ENCODE results near the gene ABCF1. TPM values are rescaled to one million over a fixed set of nuclear protein-coding genes. Genes with fewer than 3 reads are reported as not detected.
"Not testable (repeated sequence)": the region's sequence is repeated elsewhere in the genome, so short reads cannot be mapped to it uniquely, and the experiment has no call there.

ABCF1 gene
- total RNA-seq, result 10 to 100 TPM; 39.0 to 60.8 (median 51.4) TPM

DNA sequence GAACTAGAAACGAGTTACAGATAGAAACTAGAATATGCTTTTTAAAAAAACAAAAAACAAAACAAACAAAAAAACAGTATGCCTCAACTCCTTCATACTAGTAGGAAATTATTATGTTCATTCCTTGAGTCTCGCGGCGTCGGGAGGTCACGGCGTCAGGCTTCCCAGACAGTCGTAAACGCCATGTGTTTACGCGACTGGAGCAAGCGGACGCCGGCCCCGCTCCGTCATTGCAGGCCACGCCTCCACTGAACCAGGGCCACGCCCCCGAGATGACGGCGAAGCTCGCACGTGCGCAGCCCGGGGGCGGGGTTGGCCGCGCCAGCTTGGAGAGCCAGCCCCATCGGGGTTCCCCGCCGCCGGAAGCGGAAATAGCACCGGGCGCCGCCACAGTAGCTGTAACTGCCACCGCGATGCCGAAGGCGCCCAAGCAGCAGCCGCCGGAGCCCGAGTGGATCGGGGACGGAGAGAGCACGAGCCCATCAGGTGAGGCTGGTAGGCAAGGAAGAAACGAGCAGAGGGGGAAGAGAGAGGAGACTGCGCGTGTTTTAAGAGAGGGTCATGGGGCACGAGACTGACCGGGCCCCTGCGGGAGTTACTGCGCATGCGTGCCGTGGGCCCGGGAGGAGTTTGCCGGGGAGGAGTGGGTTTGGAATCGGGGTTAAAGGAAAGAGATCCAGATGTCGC, at the start of gene ABCF1:
ABCF1 (plus strand) TSS at position 368 of the 687 bp plus-strand sequence; CDS start at position 414, 46 bp downstream.
- Histone ChIP-seq H3K36me3 (peaks cover 0 to 7% (median 2%) of the 10 kb centered on the region in 4 donors), H3K27ac (replicated peaks in 1 of 4) (peak within 1 kb of the TSS; percentile 88 to 92 (median 92)), H3K9me3 (no peaks in the 10 kb centered on the region), H3K27me3 (no peaks in the 10 kb centered on the region), H3K4me3 (peak within 1 kb of the TSS; percentile 76 to 85 (median 77)), H3K4me1 (peaks cover 25 to 53% (median 40%) of the 10 kb centered on the region in 4 donors)
- WGBS, result under 1% methylated on average over 43 of the region's 59 CpGs
- DNase-seq (ENCODE audit: extremely low spot score), result peak; percentile 99
- intact Hi-C loops (cut with DNase I), result loop anchor here (2.0 kb wide), 1 partner anchor 14 kb away; the partner anchor contains the start of genes GNL1 and PRR3
- no peak for TF ChIP-seq EP300 (IDR thresholded peaks at IDR 0.05)
- peak in 1 of 3 experiments; percentile 21 for TF ChIP-seq CTCF (IDR thresholded peaks at IDR 0.05)
- peak; percentile 91 to 96 for TF ChIP-seq POLR2AphosphoS5 (IDR thresholded peaks at IDR 0.05)
- TF ChIP-seq POLR2A (IDR thresholded peaks at IDR 0.05; ENCODE audit: low read depth), result peak; percentile 39

DNA sequence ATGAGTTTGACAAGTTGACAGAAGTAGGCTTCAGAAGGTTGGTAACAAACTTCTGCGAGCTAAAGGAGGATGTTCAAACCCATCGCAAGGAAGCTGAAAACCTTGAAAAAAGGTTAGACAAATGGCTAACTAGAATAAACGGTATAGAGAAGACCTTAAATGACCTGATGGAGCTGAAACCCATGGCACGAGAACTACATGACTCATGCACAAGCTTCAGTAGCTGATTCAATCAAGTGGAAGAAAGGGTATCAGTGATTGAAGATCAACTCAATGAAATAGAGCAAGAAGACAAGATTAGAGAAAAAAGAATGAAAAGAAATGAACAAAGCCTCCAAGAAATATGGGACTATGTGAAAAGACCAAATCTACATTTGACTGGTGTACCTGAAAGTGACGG, 49.3 kb upstream of the ABCF1 start:
- H3K36me3 ChIP-seq; H3K27ac ChIP-seq (replicated peaks in 1 of 4); DNase-seq (ENCODE audit: extremely low spot score); H3K4me3 ChIP-seq; H3K9me3 ChIP-seq; intact Hi-C loops (cut with DNase I); H3K4me1 ChIP-seq; H3K27me3 ChIP-seq: not testable (repeated sequence)
- 80% methylated on average over 5 of the region's 5 CpGs for WGBS

- H3K27ac ChIP-seq (replicated peaks in 1 of 4); H3K9me3 ChIP-seq; H3K4me1 ChIP-seq; H3K36me3 ChIP-seq; intact Hi-C loops (cut with DNase I); H3K27me3 ChIP-seq; H3K4me3 ChIP-seq; DNase-seq (ENCODE audit: extremely low spot score): not testable (repeated sequence)
- 94% methylated on average over 3 of the region's 3 CpGs for WGBS
Measured at GRCh38 chr6:30526444-30526843, 44.8 kb upstream of the ABCF1 start.

GRCh38 chr6:30529349-30529875, 41.8 kb upstream of the ABCF1 start:
- H3K4me1 ChIP-seq, result peaks cover 4 to 11% (median 10%) of the 10 kb centered on the region in 4 donors
- H3K36me3 ChIP-seq; DNase-seq (ENCODE audit: extremely low spot score); intact Hi-C loops (cut with DNase I); H3K9me3 ChIP-seq; H3K27ac ChIP-seq (replicated peaks in 1 of 4); H3K27me3 ChIP-seq; H3K4me3 ChIP-seq: not testable (repeated sequence)
- 91% methylated on average over 17 of the region's 17 CpGs for WGBS

GRCh38 chr6:30530014-30530413, 41.2 kb upstream of the ABCF1 start:
- Histone ChIP-seq H3K4me1 (peaks cover 4 to 11% (median 10%) of the 10 kb centered on the region in 4 donors), H3K27ac (replicated peaks in 1 of 4) (no peak overlapping the region), H3K27me3 (no peaks in the 10 kb centered on the region), H3K36me3 (no peaks in the 10 kb centered on the region), H3K4me3 (no peak overlapping the region), H3K9me3 (no peaks in the 10 kb centered on the region)
- no peak for TF ChIP-seq POLR2A (IDR thresholded peaks at IDR 0.05; ENCODE audit: low read depth)
- TF ChIP-seq CTCF (IDR thresholded peaks at IDR 0.05), result no peak
- TF ChIP-seq POLR2AphosphoS5 (IDR thresholded peaks at IDR 0.05), result no peak
- TF ChIP-seq EP300 (IDR thresholded peaks at IDR 0.05), result no peak
- WGBS, result 61% methylated on average over 2 of the region's 2 CpGs
- intact Hi-C loops (cut with DNase I), result no loop called here
- DNase-seq (ENCODE audit: extremely low spot score), result no peak

- Histone ChIP-seq H3K27me3 (no peaks in the 10 kb centered on the region), H3K4me3 (no peak overlapping the region), H3K36me3 (no peaks in the 10 kb centered on the region), H3K4me1 (peaks cover 4 to 10% (median 8%) of the 10 kb centered on the region in 4 donors), H3K9me3 (no peaks in the 10 kb centered on the region), H3K27ac (replicated peaks in 1 of 4) (no peak overlapping the region)
- intact Hi-C loops (cut with DNase I), result loop anchor here (2.0 kb wide), 1 partner anchor 53 kb away; no protein-coding TSS in a partner anchor
- WGBS, result 81% methylated on average over 15 of the region's 15 CpGs
- TF ChIP-seq POLR2AphosphoS5 (IDR thresholded peaks at IDR 0.05), result no peak
- TF ChIP-seq POLR2A (IDR thresholded peaks at IDR 0.05; ENCODE audit: low read depth), result no peak
- no peak for TF ChIP-seq CTCF (IDR thresholded peaks at IDR 0.05)
- TF ChIP-seq EP300 (IDR thresholded peaks at IDR 0.05), result no peak
- DNase-seq (ENCODE audit: extremely low spot score), result no peak
Measured at GRCh38 chr6:30533460-30534294, 37.6 kb upstream of the ABCF1 start.

Data from esophagus muscularis mucosa (tissue), 4 donors.